Gastrocnemius medialis (tissue), 4 donors: ENCODE data around the gene BANF1. TPM values are rescaled to one million over a fixed set of nuclear protein-coding genes. Genes with fewer than 3 reads are reported as not detected.
A peak's percentile ranks its signal among the peaks of the same experiment; 100 is the strongest.

Experiments used
- ATAC-seq, 2 donors: fragments of 150-250 bp; one replicate each; pipeline ENCODE4 v1.9.1; 2016
- DNase-seq, 2 donors: peaks; one replicate each; pipeline ENCODE4 v3.0.0-alpha.2; 2019
- H3K27ac ChIP-seq, 4 donors: fragments of 200-600 bp; sonication (generic); 1 replicate in 1 of 4; 2 replicates in 3 of 4; pipeline ENCODE4 v1.5.1; 2016 to 2018; ENCODE audit warnings: mild to moderate bottlenecking in 2 of 4, moderate library complexity in 1 of 4
- H3K27me3 ChIP-seq, 3 donors: fragments of 200-600 bp; sonication (generic) in 2 of 3; 1 replicate in 1 of 3; 2 replicates in 2 of 3; pipeline versions ENCODE4 v1.5.1 to v1.6.0; 2016 to 2019; ENCODE audit warnings: mild to moderate bottlenecking in 1 of 3, moderate library complexity in 1 of 3
- H3K36me3 ChIP-seq, 2 donors: fragments of 200-600 bp; sonication (generic) in 1 of 2; one replicate each; pipeline ENCODE4 v1.5.1; 2017 to 2018
- H3K4me1 ChIP-seq, 2 donors: fragments of 200-600 bp; sonication (generic) in 1 of 2; one replicate each; pipeline ENCODE4 v1.5.1; 2016 to 2017; ENCODE audit warnings: mild to moderate bottlenecking in 2 of 2
- H3K4me3 ChIP-seq, 4 donors: fragments of 200-600 bp; sonication (generic) in 3 of 4; 1 replicate in 1 of 4; 2 replicates in 3 of 4; pipeline ENCODE4 v1.5.1; 2016 to 2019; ENCODE audit warnings: mild to moderate bottlenecking in 2 of 4
- H3K9me3 ChIP-seq, 3 donors: fragments of 200-600 bp; sonication (generic) in 2 of 3; 1 replicate in 1 of 3; 2 replicates in 2 of 3; pipeline ENCODE4 v1.5.1; 2016 to 2019
- CTCF ChIP-seq, 5 experiments: fragments of 450-650 bp in 3 of 5; fragments of 200-600 bp in 2 of 5; sonication (generic) in 2 of 5; IDR thresholded peaks in 4 of 5; conservative IDR thresholded peaks in 1 of 5; 1 replicate in 4 of 5; 2 replicates in 1 of 5; pipeline ENCODE4 v1.5.1; 2016 to 2019; ENCODE audit warnings: antibody characterized with exemption in 5 of 5, mild to moderate bottlenecking in 3 of 5, moderate library complexity in 3 of 5
- POLR2A ChIP-seq, 2 donors: fragments of 450-650 bp; IDR thresholded peaks; one replicate each; pipeline ENCODE4 v1.6.1; 2017; ENCODE audit warnings: antibody characterized with exemption in 2 of 2, mild to moderate bottlenecking in 2 of 2, moderate library complexity in 2 of 2
- in situ Hi-C, 4 donors: fragments of 200-750 bp; cut with MboI; loops; one replicate each; pipeline versions ENCODE4 v1.15.0 to v1.8.0; 2017; ENCODE audit warnings: low sequenced_read_pairs in 4 of 4
- intact Hi-C: fragments of 100-400 bp; cut with DNase I; formaldehyde crosslinking; loops from one replicate; pipeline ENCODE4 v1.15.1; 2023; ENCODE audit warnings: low total_unique reads
- total RNA-seq, 4 donors: library from RNA; depleted of rRNA; stranded (reverse); fragments of >200 nt; gene quantifications; one replicate each; pipeline versions ENCODE4 v1.1.0 to v1.2.3, GENCODE V29; 2016

The BANF1 gene
- 100 to 1,000 TPM in 1 of 4 donors, 10 to 100 TPM in 3; 57.4 to 126 (median 72.1) TPM for total RNA-seq

- in situ Hi-C loops = no loop called here
- peak; percentile 50 to 75 for TF ChIP-seq POLR2A (IDR thresholded peaks at IDR 0.05)
- no peak for TF ChIP-seq CTCF (IDR thresholded peaks at IDR 0.05 in 4 of 5, conservative IDR thresholded peaks at IDR 0.05 in 1 of 5)
- Histone ChIP-seq H3K9me3 (no peaks in the 10 kb centered on the region), H3K27ac (peak within 1 kb of the TSS; percentile 91 to 99 (median 97)), H3K27me3 (no peaks in the 10 kb centered on the region), H3K4me3 (peak within 1 kb of the TSS; percentile 80 to 97 (median 84)), H3K4me1 (peaks cover 29 to 39% of the 10 kb centered on the region in 2 donors), H3K36me3 (peaks cover 2 to 56% of the 10 kb centered on the region in 2 donors)
- ATAC-seq = peak; percentile 89 to 93
- DNase-seq = peak; percentile 91 to 92
- intact Hi-C loops = loop anchor here (1.0 to 5.0 kb wide), 6 partner anchors 41 to 340 kb away; partner anchors contain the start of genes C11orf68, DRAP1, FIBP and RELA
These were observed at the start of gene BANF1, which contains the start of gene EIF1AD for GRCh38 chr11:66001942-66002647. Gene BANF1, plus strand, starts transcription at chr11:66002503. Its CDS starts 748 bp downstream, at chr11:66003251. Gene EIF1AD, minus strand, starts transcription at chr11:66002157. Its CDS starts 1,768 bp downstream, at chr11:66000389.

- no peaks in the 10 kb centered on the region for H3K36me3 ChIP-seq
- ATAC-seq (no peak), DNase-seq (no peak)
- no peak for TF ChIP-seq POLR2A (IDR thresholded peaks at IDR 0.05)
- no peak for TF ChIP-seq CTCF (IDR thresholded peaks at IDR 0.05 in 4 of 5, conservative IDR thresholded peaks at IDR 0.05 in 1 of 5)
- no peaks in the 10 kb centered on the region for H3K9me3 ChIP-seq
- intact Hi-C loops = no loop called here
- in situ Hi-C loops = no loop called here
- H3K4me3 ChIP-seq = no peak overlapping the region
- H3K27ac ChIP-seq = no peak overlapping the region
- H3K4me1 ChIP-seq = no peaks in the 10 kb centered on the region
- H3K27me3 ChIP-seq = peaks cover 0 to 3% (median 0%) of the 10 kb centered on the region in 3 donors
These were observed 48.8 kb upstream of the BANF1 start for GRCh38 chr11:65953471-65953870.

GRCh38 chr11:65954771-65955170 is 47.5 kb upstream of the BANF1 start:
- no peaks in the 10 kb centered on the region for H3K9me3 ChIP-seq
- H3K36me3 ChIP-seq = no peaks in the 10 kb centered on the region
- no peak for ATAC-seq
- in situ Hi-C loops (no loop called here), intact Hi-C loops (no loop called here)
- no peak overlapping the region for H3K4me3 ChIP-seq
- no peaks in the 10 kb centered on the region for H3K4me1 ChIP-seq
- H3K27me3 ChIP-seq = peaks cover 0 to 3% (median 0%) of the 10 kb centered on the region in 3 donors
- TF ChIP-seq POLR2A (IDR thresholded peaks at IDR 0.05) (no peak), CTCF (IDR thresholded peaks at IDR 0.05 in 4 of 5, conservative IDR thresholded peaks at IDR 0.05 in 1 of 5) (no peak)
- DNase-seq = no peak
- H3K27ac ChIP-seq = no peak overlapping the region

- DNase-seq (no peak), ATAC-seq (no peak)
- Histone ChIP-seq H3K27me3 (peaks cover 0 to 3% (median 0%) of the 10 kb centered on the region in 3 donors), H3K4me1 (peaks cover 8 to 15% of the 10 kb centered on the region in 2 donors), H3K9me3 (no peaks in the 10 kb centered on the region), H3K4me3 (no peak overlapping the region), H3K27ac (no peak overlapping the region), H3K36me3 (no peaks in the 10 kb centered on the region)
- intact Hi-C loops (no loop called here), in situ Hi-C loops (no loop called here)
- no peak for TF ChIP-seq CTCF (IDR thresholded peaks at IDR 0.05 in 4 of 5, conservative IDR thresholded peaks at IDR 0.05 in 1 of 5)
- no peak for TF ChIP-seq POLR2A (IDR thresholded peaks at IDR 0.05)
These were observed 44.0 kb upstream of the BANF1 start for GRCh38 chr11:65958291-65958690.
